HL-60 (cell line): ENCODE data around the gene PDE4C.

Experiments used
- DNase-seq, 2 experiments: peaks; one replicate each; pipeline ENCODE4 v3.0.0-alpha.2; 2010 to 2020; ENCODE audit warnings: low read depth in 1 of 2, low spot score in 1 of 2
- H3K27ac ChIP-seq: fragments of 250-450 bp; sonication (Bioruptor Pico); replicated peaks from 2 replicates; pipeline ENCODE4 v1.5.1; 2020; ENCODE audit warnings: mild to moderate bottlenecking, moderate library complexity
- H3K27me3 ChIP-seq: fragments of 250-450 bp; sonication (Bioruptor Pico); 2 replicates; pipeline ENCODE4 v1.5.1; 2021; ENCODE audit warnings: mild to moderate bottlenecking, moderate library complexity; ENCODE audit not compliant: insufficient read depth, poor library complexity, severe bottlenecking
- H3K4me3 ChIP-seq: replicated peaks from 2 replicates; pipeline ENCODE4 v1.5.1; 2011; ENCODE audit warnings: mild to moderate bottlenecking, control low read depth, low read length; ENCODE audit not compliant: insufficient read depth
- GABPA ChIP-seq: IDR thresholded peaks from 2 replicates; pipeline ENCODE4 v1.6.1; 2012; ENCODE audit warnings: low read depth
- POLR2AphosphoS5 ChIP-seq: IDR thresholded peaks from 2 replicates; pipeline ENCODE4 v1.6.1; 2012; ENCODE audit warnings: low read depth
- REST ChIP-seq: IDR thresholded peaks from 2 replicates; pipeline ENCODE4 v1.6.1; 2012; ENCODE audit warnings: low read depth; ENCODE audit not compliant: insufficient replicate concordance
- SPI1 ChIP-seq: IDR thresholded peaks from 2 replicates; pipeline ENCODE4 v1.6.1; 2012; ENCODE audit warnings: low read depth, mild to moderate bottlenecking, borderline replicate concordance
- TF ChIP-seq, protein P1 (sequence below): IDR thresholded peaks from one replicate; pipeline ENCODE4 v1.5.1; 2011; ENCODE audit warnings: low read length, control low read depth, inconsistent platforms; ENCODE audit not compliant: insufficient read depth

PDE4C gene

GRCh38 chr19:18273561-18274218 is 47.5 kb upstream of the PDE4C start:
- H3K27ac ChIP-seq = no peak overlapping the region
- H3K4me3 ChIP-seq = no peak overlapping the region
- no peak for DNase-seq
- no peak for TF ChIP-seq POLR2AphosphoS5
- TF ChIP-seq SPI1 = no peak
- no peak for TF ChIP-seq GABPA
- TF ChIP-seq REST = no peak
- TF ChIP-seq, protein P1, sequence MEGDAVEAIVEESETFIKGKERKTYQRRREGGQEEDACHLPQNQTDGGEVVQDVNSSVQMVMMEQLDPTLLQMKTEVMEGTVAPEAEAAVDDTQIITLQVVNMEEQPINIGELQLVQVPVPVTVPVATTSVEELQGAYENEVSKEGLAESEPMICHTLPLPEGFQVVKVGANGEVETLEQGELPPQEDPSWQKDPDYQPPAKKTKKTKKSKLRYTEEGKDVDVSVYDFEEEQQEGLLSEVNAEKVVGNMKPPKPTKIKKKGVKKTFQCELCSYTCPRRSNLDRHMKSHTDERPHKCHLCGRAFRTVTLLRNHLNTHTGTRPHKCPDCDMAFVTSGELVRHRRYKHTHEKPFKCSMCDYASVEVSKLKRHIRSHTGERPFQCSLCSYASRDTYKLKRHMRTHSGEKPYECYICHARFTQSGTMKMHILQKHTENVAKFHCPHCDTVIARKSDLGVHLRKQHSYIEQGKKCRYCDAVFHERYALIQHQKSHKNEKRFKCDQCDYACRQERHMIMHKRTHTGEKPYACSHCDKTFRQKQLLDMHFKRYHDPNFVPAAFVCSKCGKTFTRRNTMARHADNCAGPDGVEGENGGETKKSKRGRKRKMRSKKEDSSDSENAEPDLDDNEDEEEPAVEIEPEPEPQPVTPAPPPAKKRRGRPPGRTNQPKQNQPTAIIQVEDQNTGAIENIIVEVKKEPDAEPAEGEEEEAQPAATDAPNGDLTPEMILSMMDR = no peak
- H3K27me3 ChIP-seq = no peaks in the 10 kb centered on the region

- Histone ChIP-seq H3K27me3 (no peaks in the 10 kb centered on the region), H3K4me3 (no peak overlapping the region), H3K27ac (no peak overlapping the region)
- no peak for DNase-seq
- TF ChIP-seq, protein P1 = no peak
- TF ChIP-seq SPI1 (no peak), REST (no peak), POLR2AphosphoS5 (no peak), GABPA (no peak)
These were observed 45.2 kb upstream of the PDE4C start for GRCh38 chr19:18271433-18271841.

DNA sequence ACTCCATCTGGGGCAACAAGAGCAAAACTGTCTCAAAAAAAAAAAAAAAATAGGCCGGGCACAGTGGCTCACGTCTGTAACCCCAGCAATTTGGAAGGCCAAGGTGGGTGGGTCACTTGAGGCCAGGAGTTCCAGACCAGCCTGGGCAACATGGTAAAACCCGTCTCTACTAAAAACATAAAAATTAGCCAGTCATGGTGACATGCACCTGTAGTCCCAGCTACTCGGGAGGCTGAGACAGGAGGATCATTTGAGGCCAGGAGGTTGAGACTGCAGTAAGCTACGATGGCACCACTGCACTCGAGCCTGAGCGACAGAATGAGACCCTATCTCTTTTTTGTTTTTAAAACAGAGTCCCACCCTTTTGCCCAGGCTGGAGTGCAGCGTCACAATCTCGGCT is 44.1 kb upstream of the PDE4C start:
- no peak overlapping the region for H3K27ac ChIP-seq
- no peaks in the 10 kb centered on the region for H3K27me3 ChIP-seq
- DNase-seq = no peak
- TF ChIP-seq SPI1 (no peak), POLR2AphosphoS5 (no peak), REST (no peak)
- TF ChIP-seq, protein P1 = no peak
- H3K4me3 ChIP-seq = no peak overlapping the region
